ENCODE data around the gene DNAH17.

DNAH17 gene

GRCh38 chr17:78601577-78602190 lies 24.5 kb upstream of the DNAH17 start:
- no peak overlapping the region for H3K9ac ChIP-seq (ENCODE audit: low read length)
- no peaks in the 10 kb centered on the region; the same call in 1 of the 2 replicates for H3K27me3 ChIP-seq (ENCODE audit: control insufficient read depth, insufficient read depth, low read length)
- no peaks in the 10 kb centered on the region for H3K9me3 ChIP-seq (ENCODE audit: control insufficient read depth, insufficient read depth, low read depth, low read length)
- H3K4me1 ChIP-seq (ENCODE audit: control insufficient read depth, insufficient read depth, low read length): peaks cover 10% of the 10 kb centered on the region
- H3K36me3 ChIP-seq (ENCODE audit: control insufficient read depth, insufficient read depth, low read length): no peaks in the 10 kb centered on the region
- H3K27ac ChIP-seq (ENCODE audit: low read depth, low read length): no peak overlapping the region
- no peak overlapping the region for H3K4me3 ChIP-seq (ENCODE audit: low read depth, low read length)

GRCh38 chr17:78600181-78600721 lies 23.1 kb upstream of the DNAH17 start:
- H3K9me3 ChIP-seq (ENCODE audit: control insufficient read depth, insufficient read depth, low read depth, low read length): no peaks in the 10 kb centered on the region
- H3K36me3 ChIP-seq (ENCODE audit: control insufficient read depth, insufficient read depth, low read length): no peaks in the 10 kb centered on the region
- H3K27me3 ChIP-seq (ENCODE audit: control insufficient read depth, insufficient read depth, low read length): no peaks in the 10 kb centered on the region; the same call in 1 of the 2 replicates
- peaks cover 14% of the 10 kb centered on the region for H3K4me1 ChIP-seq (ENCODE audit: control insufficient read depth, insufficient read depth, low read length)
- no peak overlapping the region for H3K4me3 ChIP-seq (ENCODE audit: low read depth, low read length)
- H3K27ac ChIP-seq (ENCODE audit: low read depth, low read length): no peak overlapping the region
- H3K9ac ChIP-seq (ENCODE audit: low read length): no peak overlapping the region

GRCh38 chr17:78599419-78599818 lies 22.2 kb upstream of the DNAH17 start:
- H3K27me3 ChIP-seq (ENCODE audit: control insufficient read depth, insufficient read depth, low read length): no peaks in the 10 kb centered on the region; the same call in 1 of the 2 replicates
- H3K9ac ChIP-seq (ENCODE audit: low read length): no peak overlapping the region
- H3K36me3 ChIP-seq (ENCODE audit: control insufficient read depth, insufficient read depth, low read length): no peaks in the 10 kb centered on the region
- H3K9me3 ChIP-seq (ENCODE audit: control insufficient read depth, insufficient read depth, low read depth, low read length): no peaks in the 10 kb centered on the region
- no peak overlapping the region for H3K4me3 ChIP-seq (ENCODE audit: low read depth, low read length)
- no peak overlapping the region for H3K27ac ChIP-seq (ENCODE audit: low read depth, low read length)
- H3K4me1 ChIP-seq (ENCODE audit: control insufficient read depth, insufficient read depth, low read length): peaks cover 14% of the 10 kb centered on the region

GRCh38 chr17:78598013-78598471 lies 20.8 kb upstream of the DNAH17 start:
- Histone ChIP-seq H3K4me1 (ENCODE audit: control insufficient read depth, insufficient read depth, low read length) (peaks cover 14% of the 10 kb centered on the region), H3K27me3 (ENCODE audit: control insufficient read depth, insufficient read depth, low read length) (no peaks in the 10 kb centered on the region), H3K9ac (ENCODE audit: low read length) (no peak overlapping the region), H3K4me3 (ENCODE audit: low read depth, low read length) (no peak overlapping the region), H3K27ac (ENCODE audit: low read depth, low read length) (no peak overlapping the region), H3K9me3 (ENCODE audit: control insufficient read depth, insufficient read depth, low read depth, low read length) (no peaks in the 10 kb centered on the region), H3K36me3 (ENCODE audit: control insufficient read depth, insufficient read depth, low read length) (no peaks in the 10 kb centered on the region)

- Histone ChIP-seq H3K9me3 (ENCODE audit: control insufficient read depth, insufficient read depth, low read depth, low read length) (no peaks in the 10 kb centered on the region), H3K4me1 (ENCODE audit: control insufficient read depth, insufficient read depth, low read length) (peaks cover 17% of the 10 kb centered on the region), H3K9ac (ENCODE audit: low read length) (no peak overlapping the region), H3K27me3 (ENCODE audit: control insufficient read depth, insufficient read depth, low read length) (no peaks in the 10 kb centered on the region), H3K36me3 (ENCODE audit: control insufficient read depth, insufficient read depth, low read length) (no peaks in the 10 kb centered on the region), H3K4me3 (ENCODE audit: low read depth, low read length) (no peak overlapping the region), H3K27ac (ENCODE audit: low read depth, low read length) (no peak overlapping the region)
Measured at GRCh38 chr17:78596871-78597764, 19.9 kb upstream of the DNAH17 start.

- H3K36me3 ChIP-seq (ENCODE audit: control insufficient read depth, insufficient read depth, low read length): no peaks in the 10 kb centered on the region
- H3K9ac ChIP-seq (ENCODE audit: low read length): no peak overlapping the region
- no peaks in the 10 kb centered on the region for H3K27me3 ChIP-seq (ENCODE audit: control insufficient read depth, insufficient read depth, low read length)
- no peaks in the 10 kb centered on the region for H3K9me3 ChIP-seq (ENCODE audit: control insufficient read depth, insufficient read depth, low read depth, low read length)
- no peak overlapping the region for H3K27ac ChIP-seq (ENCODE audit: low read depth, low read length)
- no peak overlapping the region for H3K4me3 ChIP-seq (ENCODE audit: low read depth, low read length)
- H3K4me1 ChIP-seq (ENCODE audit: control insufficient read depth, insufficient read depth, low read length): peaks cover 18% of the 10 kb centered on the region
Measured at GRCh38 chr17:78595135-78595810, 18.1 kb upstream of the DNAH17 start.

- H3K9me3 ChIP-seq (ENCODE audit: control insufficient read depth, insufficient read depth, low read depth, low read length): no peaks in the 10 kb centered on the region
- no peak overlapping the region for H3K27ac ChIP-seq (ENCODE audit: low read depth, low read length)
- peaks cover 18% of the 10 kb centered on the region for H3K4me1 ChIP-seq (ENCODE audit: control insufficient read depth, insufficient read depth, low read length)
Measured at GRCh38 chr17:78592991-78593329, 15.8 kb upstream of the DNAH17 start.

GRCh38 chr17:78591263-78591671 lies 14.1 kb upstream of the DNAH17 start:
- H3K4me3 ChIP-seq (ENCODE audit: low read depth, low read length): no peak overlapping the region
- H3K27ac ChIP-seq (ENCODE audit: low read depth, low read length): no peak overlapping the region
- no peak overlapping the region for H3K9ac ChIP-seq (ENCODE audit: low read length)
- H3K4me1 ChIP-seq (ENCODE audit: control insufficient read depth, insufficient read depth, low read length): peaks cover 4% of the 10 kb centered on the region; the same call in 1 of the 2 replicates
- no peaks in the 10 kb centered on the region for H3K9me3 ChIP-seq (ENCODE audit: control insufficient read depth, insufficient read depth, low read depth, low read length)
- H3K36me3 ChIP-seq (ENCODE audit: control insufficient read depth, insufficient read depth, low read length): no peaks in the 10 kb centered on the region
- 0 out of 2 replicates have a peak, but pooled peaks cover 3% of the 10 kb centered on the region for H3K27me3 ChIP-seq (ENCODE audit: control insufficient read depth, insufficient read depth, low read length)

More at GRCh38 chr17:78592991-78593329, 15.8 kb upstream of the DNAH17 start:
- Histone ChIP-seq H3K9ac (ENCODE audit: low read length) (no peak overlapping the region), H3K36me3 (ENCODE audit: control insufficient read depth, insufficient read depth, low read length) (no peaks in the 10 kb centered on the region), H3K27me3 (ENCODE audit: control insufficient read depth, insufficient read depth, low read length) (no peaks in the 10 kb centered on the region), H3K4me3 (ENCODE audit: low read depth, low read length) (no peak overlapping the region)

- no peak overlapping the region for H3K27ac ChIP-seq (ENCODE audit: low read depth, low read length)
- H3K27me3 ChIP-seq (ENCODE audit: control insufficient read depth, insufficient read depth, low read length): 0 out of 2 replicates have a peak, but pooled peaks cover 3% of the 10 kb centered on the region
- H3K4me1 ChIP-seq (ENCODE audit: control insufficient read depth, insufficient read depth, low read length): peaks cover 4% of the 10 kb centered on the region; the same call in 1 of the 2 replicates
- H3K36me3 ChIP-seq (ENCODE audit: control insufficient read depth, insufficient read depth, low read length): no peaks in the 10 kb centered on the region
- no peak overlapping the region for H3K4me3 ChIP-seq (ENCODE audit: low read depth, low read length)
- no peaks in the 10 kb centered on the region for H3K9me3 ChIP-seq (ENCODE audit: control insufficient read depth, insufficient read depth, low read depth, low read length)
- H3K9ac ChIP-seq (ENCODE audit: low read length): no peak overlapping the region
Measured at GRCh38 chr17:78589885-78590284, 12.7 kb upstream of the DNAH17 start.

GRCh38 chr17:78589031-78589675 lies 12.0 kb upstream of the DNAH17 start:
- H3K9me3 ChIP-seq (ENCODE audit: control insufficient read depth, insufficient read depth, low read depth, low read length): no peaks in the 10 kb centered on the region
- no peak overlapping the region for H3K4me3 ChIP-seq (ENCODE audit: low read depth, low read length)
- H3K4me1 ChIP-seq (ENCODE audit: control insufficient read depth, insufficient read depth, low read length): peaks cover 4% of the 10 kb centered on the region; the same call in 1 of the 2 replicates
- H3K9ac ChIP-seq (ENCODE audit: low read length): no peak overlapping the region
- H3K36me3 ChIP-seq (ENCODE audit: control insufficient read depth, insufficient read depth, low read length): no peaks in the 10 kb centered on the region
- H3K27me3 ChIP-seq (ENCODE audit: control insufficient read depth, insufficient read depth, low read length): 0 out of 2 replicates have a peak, but pooled peaks cover 3% of the 10 kb centered on the region
- H3K27ac ChIP-seq (ENCODE audit: low read depth, low read length): no peak overlapping the region

Measured in HUES6 (cell line).